CD4-positive, alpha-beta T cell treated with Interleukin-4 for 4 hours (primary cell): Measurements from ENCODE around the gene XRN2.

Source experiments
- DNase-seq: peaks from one replicate; pipeline ENCODE4 v3.0.0-alpha.2; 2020

XRN2 gene

DNA sequence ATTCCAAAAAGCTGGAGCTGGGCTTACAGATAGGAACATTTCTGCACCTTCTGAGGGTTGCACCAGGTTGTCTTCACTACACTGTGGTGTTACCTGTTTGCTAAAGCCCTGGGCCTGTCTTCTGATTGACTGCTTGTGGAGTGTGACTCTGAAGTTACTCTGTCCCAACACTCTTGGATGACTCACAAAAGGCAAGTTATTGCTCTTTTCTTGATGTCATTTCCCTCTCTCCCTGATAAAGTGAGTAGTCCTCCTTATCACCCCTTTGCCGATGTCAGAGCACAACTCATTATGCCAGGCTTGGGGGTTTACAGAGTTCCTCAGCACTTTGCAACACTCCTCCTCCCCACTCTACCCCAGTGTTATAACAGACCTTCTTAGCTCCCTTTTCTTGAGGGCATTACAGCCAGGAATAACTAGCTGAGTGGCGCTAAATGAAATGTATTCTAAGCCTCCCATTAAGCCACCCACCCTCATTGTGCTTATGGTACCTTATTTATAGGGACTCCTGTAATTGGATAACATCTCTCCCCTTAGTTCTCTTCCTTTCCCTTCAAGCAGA lies 130.3 kb downstream of the XRN2 start:
- no peak for DNase-seq

DNA sequence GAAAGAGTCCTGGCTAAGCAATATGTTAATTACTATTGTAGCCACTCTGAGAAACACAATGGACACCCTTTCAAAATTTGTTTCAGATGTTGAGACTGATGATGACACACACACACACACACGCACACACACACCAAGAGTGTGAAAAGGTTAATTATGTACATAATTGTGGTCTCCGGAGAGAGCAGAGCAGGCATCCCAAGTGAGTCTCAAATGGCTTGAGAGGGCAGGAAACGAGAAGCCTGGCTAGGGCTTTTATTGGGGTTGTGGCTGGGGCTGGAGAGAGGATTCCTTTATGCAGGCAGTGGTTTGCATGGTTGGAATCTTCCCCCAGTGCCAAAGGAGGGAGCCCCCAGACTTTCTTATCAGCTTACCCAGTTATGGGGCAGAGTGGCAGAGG lies 132.4 kb downstream of the XRN2 start:
- no peak for DNase-seq

DNA sequence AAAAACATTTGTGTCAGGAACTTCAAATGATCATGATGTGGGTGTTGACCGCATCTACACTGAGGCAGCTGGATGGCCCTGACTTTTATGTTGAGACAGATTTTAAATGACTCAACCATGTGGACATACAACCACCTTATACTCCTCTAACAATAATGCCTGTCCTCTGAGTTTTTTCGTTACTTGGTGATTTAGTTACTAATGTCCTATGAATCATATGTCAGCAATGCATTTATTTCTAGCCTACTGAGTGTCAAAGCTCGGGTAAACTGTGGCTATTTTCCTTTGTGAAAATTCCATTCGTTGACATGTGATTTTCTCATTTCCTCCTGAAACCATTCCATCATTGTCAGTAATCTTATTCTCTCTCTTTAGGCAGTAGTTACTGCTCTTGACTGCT lies 133.1 kb downstream of the XRN2 start:
- DNase-seq: no peak

DNA sequence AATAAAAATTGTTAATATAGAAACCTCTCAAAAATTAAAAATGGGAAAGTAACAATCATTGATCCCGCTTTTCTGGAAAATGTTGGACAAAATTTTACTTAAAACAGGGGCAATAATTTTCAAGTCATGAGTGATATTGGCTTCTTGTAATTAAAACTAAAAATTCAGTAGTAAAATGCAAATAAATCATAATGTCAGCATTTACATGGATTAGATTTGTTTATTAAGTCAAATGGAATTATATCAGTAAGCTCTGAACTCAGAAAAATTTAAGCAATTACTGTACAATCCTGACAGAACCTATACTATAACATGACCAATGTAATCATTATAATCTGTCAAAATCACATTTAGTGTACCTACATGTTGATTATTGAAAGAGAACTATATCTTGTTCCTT lies 134.1 kb downstream of the XRN2 start:
- no peak for DNase-seq

DNA sequence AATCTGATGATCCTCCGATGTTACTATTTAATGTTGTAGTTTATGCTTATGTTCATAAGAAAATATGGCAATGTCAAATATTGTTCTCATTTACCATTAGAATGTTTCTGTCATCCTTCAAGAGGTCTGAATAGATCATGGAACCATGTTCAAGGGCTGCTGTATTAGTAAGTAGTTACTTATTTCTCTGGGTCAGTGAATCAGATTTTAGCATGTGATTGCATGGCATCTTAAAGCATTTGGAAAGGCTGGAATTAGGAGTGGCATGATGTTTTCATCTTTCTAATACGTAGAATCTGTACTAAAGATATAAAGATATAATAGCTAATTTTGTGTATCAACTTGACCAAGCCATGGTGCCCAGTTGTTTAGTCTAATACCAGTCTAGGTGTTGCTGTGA lies 134.7 kb downstream of the XRN2 start:
- DNase-seq: no peak
